ENCODE measurements around the gene DNAJC8.

DNA sequence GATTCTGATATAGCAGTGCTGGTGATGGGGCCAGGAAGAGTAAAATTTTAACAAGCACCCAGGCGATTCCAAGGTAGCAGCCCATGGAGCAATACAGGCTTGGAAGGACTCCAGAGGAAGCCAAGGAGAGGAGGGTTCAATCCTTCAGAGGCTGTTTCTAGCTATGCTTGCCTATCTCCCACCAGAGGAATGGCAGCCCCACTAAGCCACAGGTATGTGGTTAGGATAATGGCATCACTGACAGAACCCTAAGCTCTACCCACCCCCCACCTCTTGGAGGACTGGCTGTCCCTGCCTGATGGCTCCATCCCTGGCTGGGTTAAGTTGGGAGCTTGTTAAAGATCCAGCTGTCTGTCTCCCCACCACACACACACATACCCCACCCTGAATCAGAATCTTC lies 37.0 kb downstream of the DNAJC8 start:
- TF ChIP-seq, protein P1, sequence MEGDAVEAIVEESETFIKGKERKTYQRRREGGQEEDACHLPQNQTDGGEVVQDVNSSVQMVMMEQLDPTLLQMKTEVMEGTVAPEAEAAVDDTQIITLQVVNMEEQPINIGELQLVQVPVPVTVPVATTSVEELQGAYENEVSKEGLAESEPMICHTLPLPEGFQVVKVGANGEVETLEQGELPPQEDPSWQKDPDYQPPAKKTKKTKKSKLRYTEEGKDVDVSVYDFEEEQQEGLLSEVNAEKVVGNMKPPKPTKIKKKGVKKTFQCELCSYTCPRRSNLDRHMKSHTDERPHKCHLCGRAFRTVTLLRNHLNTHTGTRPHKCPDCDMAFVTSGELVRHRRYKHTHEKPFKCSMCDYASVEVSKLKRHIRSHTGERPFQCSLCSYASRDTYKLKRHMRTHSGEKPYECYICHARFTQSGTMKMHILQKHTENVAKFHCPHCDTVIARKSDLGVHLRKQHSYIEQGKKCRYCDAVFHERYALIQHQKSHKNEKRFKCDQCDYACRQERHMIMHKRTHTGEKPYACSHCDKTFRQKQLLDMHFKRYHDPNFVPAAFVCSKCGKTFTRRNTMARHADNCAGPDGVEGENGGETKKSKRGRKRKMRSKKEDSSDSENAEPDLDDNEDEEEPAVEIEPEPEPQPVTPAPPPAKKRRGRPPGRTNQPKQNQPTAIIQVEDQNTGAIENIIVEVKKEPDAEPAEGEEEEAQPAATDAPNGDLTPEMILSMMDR (IDR thresholded peaks at IDR 0.05; ENCODE audit: low read depth, low read length, poor library complexity, severe bottlenecking) = no peak
- no peak for TF ChIP-seq EZH2phosphoT487 (IDR thresholded peaks at IDR 0.05; ENCODE audit: borderline replicate concordance, low read length)

All from DOHH2 (cell line).